ENCODE measurements around the gene CDH23. TPM values are rescaled to one million over a fixed set of nuclear protein-coding genes. Genes with fewer than 3 reads are reported as not detected.

The CDH23 gene
- total RNA-seq, 1 experiment from 2014 or later, result 0.02 TPM

DNA sequence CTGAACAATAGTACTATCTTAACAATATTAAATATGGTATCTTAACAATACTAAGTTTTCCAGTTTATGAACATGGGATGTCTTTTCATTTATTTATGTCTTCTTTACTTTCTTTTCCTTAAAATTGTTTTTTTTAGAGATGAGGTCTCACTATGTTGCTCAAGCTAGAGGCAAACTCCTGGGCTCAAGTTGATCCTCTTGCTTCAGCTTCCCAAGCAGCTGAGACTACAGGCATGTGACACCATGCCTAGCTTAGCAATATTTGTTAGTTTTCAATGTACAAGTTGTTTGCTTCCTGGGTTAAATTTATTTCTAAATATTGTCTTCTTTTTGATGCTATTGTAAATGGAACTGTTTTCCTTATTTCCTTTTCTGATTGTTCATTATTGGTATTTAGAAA lies 16.9 kb downstream of the CDH23 start:
- Histone ChIP-seq H3K4me3 (no peak overlapping the region), H3K27me3 (no peaks in the 10 kb centered on the region), H3K27ac (no peak overlapping the region), H3K9me3 (replicated peaks) (no peaks in the 10 kb centered on the region), H3K36me3 (no peaks in the 10 kb centered on the region), H3K4me1 (no peaks in the 10 kb centered on the region)
- no peak for DNase-seq

DNA sequence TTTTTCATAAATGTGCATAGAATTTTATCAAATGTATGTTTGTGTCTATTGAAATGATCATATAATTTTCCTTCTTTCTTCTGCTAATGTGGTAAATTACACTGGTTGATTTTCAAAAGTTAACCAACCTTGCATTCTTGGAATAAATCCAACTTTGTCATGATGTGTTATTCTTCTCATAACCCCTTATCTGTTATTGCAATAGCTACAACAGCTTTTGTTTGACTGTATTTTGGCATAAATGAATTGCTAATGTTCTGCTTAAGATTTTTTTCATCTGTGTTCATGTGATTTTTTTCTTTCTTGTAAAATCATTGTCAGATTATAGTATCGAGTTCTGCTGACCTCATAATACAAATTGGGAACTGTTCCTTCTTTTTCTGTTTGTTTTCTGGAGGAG lies 17.6 kb downstream of the CDH23 start:
- Histone ChIP-seq H3K4me3 (no peak overlapping the region), H3K27ac (no peak overlapping the region), H3K9me3 (replicated peaks) (no peaks in the 10 kb centered on the region), H3K27me3 (no peaks in the 10 kb centered on the region), H3K4me1 (no peaks in the 10 kb centered on the region), H3K36me3 (no peaks in the 10 kb centered on the region)
- no peak for DNase-seq

DNA sequence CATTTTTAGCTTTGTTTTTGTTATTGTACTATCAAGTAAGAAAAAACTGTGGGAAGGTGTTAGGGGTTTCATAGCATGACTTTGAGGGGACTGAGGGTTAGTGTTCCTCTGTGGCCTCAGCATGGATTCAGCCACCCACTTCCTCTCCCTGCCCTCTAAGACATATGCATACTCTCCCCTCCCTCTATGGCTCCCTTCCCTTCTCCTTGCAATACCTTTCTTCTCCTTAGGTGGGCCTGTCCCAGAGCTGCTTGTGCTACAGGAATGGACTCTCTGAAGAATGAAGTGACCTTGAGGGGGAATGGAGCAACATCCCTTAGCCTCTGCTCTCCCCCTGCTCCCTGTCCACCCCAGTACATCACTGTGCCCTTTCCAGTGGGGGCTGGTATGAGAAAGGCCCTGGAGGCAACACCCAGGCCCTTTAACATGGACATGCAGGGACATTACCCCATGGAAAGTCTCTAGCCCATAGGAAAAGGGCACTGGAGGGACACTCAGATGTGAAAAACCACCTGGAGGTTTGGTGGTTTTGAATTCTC lies 22.4 kb downstream of the CDH23 start:
- H3K27ac ChIP-seq, result no peak overlapping the region
- H3K4me1 ChIP-seq, result no peaks in the 10 kb centered on the region
- no peak for DNase-seq
- H3K27me3 ChIP-seq, result no peaks in the 10 kb centered on the region
- no peak overlapping the region for H3K4me3 ChIP-seq
- no peaks in the 10 kb centered on the region for H3K9me3 ChIP-seq (replicated peaks)
- H3K36me3 ChIP-seq, result no peaks in the 10 kb centered on the region

DNA sequence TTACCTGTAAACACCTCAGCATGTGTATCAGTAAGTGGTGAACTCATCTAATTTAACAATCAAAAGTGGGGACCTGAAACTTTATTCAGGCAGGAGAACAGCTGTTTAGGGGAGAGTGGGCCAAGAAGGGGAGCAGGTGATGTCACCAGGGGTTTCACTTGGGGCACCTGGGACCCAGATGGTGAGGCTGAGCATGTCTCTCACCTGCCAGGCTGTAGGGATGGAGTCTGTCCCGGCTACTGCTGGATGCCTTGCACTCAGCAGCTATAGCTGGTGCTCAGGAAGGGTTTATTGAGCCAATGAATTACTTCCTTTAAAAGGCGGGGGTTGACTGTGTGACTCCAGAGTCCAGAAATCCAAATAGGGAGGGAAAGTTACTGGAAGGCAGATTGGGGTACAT lies 23.0 kb downstream of the CDH23 start:
- H3K4me1 ChIP-seq, result no peaks in the 10 kb centered on the region
- no peaks in the 10 kb centered on the region for H3K9me3 ChIP-seq (replicated peaks)
- H3K27ac ChIP-seq, result no peak overlapping the region
- DNase-seq, result no peak
- H3K36me3 ChIP-seq, result no peaks in the 10 kb centered on the region
- H3K4me3 ChIP-seq, result no peak overlapping the region
- no peaks in the 10 kb centered on the region for H3K27me3 ChIP-seq

DNA sequence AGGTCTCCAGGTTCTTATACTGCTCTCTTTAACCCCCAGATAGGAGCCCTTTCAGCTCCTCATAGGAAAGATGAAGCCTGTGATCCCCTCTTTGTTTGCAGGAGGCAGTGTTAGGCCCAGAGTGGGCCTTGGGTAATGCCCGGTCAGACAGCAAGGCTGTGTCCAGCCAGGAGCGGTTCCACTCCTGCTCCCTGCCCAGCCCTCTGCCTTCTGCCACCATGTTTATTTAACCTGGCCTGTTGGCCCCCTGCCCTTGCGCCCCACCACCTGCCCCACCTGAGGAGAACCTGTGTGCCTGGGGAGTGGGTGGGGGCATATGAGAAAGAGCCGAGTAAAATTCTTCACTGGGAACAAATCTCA lies 24.3 kb downstream of the CDH23 start:
- Histone ChIP-seq H3K27ac (no peak overlapping the region), H3K4me1 (no peaks in the 10 kb centered on the region), H3K9me3 (replicated peaks) (no peaks in the 10 kb centered on the region), H3K4me3 (no peak overlapping the region), H3K36me3 (no peaks in the 10 kb centered on the region), H3K27me3 (no peaks in the 10 kb centered on the region)
- no peak for DNase-seq

DNA sequence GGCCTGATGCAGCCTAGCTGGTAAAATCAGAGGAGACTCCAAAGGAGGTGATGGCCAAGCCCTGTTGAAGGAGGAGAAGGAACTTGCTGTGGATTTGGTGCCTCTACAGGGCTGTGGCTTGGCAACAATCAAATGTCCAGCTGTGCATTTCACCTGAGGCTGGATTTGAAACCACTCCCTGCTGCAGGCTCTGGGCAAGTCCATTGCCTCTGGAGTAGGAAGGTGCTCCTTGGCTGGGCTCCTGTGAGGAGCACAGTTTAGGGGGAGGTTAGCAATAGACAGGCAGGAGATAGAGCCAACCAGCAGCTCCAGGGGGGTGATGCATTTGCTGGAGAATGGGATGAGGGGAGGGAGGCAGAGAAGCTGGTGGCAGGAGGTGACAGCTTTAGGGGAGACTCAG lies 26.5 kb downstream of the CDH23 start:
- no peaks in the 10 kb centered on the region for H3K4me1 ChIP-seq

DNA sequence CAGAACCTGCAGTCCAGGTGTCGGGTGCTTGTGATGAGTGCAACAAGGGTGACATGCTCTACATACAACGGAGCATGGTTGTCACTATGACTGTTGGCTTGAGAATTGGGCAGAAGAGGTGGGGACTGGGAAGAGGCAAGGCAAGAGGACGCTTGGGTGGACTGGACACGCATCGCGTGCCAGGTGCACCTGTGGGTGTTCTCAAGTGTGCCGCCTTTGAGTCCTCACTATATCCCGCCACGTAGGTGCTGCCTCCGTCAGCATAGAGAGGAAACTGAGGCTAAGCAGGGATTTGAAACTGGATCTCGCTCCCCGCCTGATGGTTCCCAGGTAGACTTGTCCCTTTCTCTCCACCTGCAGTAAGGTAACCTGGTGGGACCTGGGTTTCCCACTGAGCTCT lies 27.2 kb downstream of the CDH23 start:
- no peaks in the 10 kb centered on the region for H3K4me1 ChIP-seq
- H3K36me3 ChIP-seq, result no peaks in the 10 kb centered on the region
- no peaks in the 10 kb centered on the region for H3K9me3 ChIP-seq (replicated peaks)
- no peak overlapping the region for H3K4me3 ChIP-seq
- no peak overlapping the region for H3K27ac ChIP-seq
- H3K27me3 ChIP-seq, result no peaks in the 10 kb centered on the region
- DNase-seq, result no peak

More for the DNA sequence above, 26.5 kb downstream of the CDH23 start:
- H3K27ac ChIP-seq, result no peak overlapping the region
- H3K4me3 ChIP-seq, result no peak overlapping the region
- no peaks in the 10 kb centered on the region for H3K9me3 ChIP-seq (replicated peaks)
- no peaks in the 10 kb centered on the region for H3K36me3 ChIP-seq
- H3K27me3 ChIP-seq, result no peaks in the 10 kb centered on the region
- no peak for DNase-seq

DNA sequence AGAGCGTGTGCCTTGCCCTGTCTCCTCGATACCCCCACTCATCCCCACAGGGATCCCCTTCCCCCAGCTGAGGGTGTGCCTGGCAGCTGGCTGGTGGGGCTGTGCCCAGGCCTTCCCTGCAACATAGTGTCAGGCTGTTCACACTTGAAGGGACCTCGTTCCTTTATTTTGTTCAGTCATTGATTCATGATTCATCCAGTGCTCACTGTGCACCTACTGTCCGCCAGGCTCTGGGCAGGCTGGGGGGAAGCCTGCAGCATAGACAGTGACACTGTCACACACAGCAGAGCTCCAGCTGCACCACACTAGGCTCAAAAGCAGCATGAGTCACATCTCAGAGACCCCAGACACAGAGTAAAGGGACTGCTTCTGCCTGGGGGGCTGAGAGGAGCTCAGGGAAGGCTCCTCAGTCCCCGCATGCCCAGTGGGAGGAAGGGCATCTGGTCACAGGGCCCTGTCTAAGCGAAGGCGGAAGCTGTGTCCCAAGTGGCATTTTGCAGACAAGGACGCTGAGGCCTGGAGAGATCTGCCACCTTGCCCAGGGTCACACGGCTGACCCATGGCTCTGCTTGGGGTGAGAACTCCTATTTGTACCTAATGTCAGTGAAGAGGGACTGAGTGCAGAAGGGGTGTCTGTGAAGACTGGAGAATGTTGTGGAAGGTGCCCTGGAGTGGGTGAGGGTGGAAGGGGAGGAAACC lies 27.9 kb downstream of the CDH23 start:
- H3K4me3 ChIP-seq, result no peak overlapping the region
- DNase-seq, result no peak
- no peaks in the 10 kb centered on the region for H3K27me3 ChIP-seq
- no peaks in the 10 kb centered on the region for H3K36me3 ChIP-seq
- H3K9me3 ChIP-seq (replicated peaks), result no peaks in the 10 kb centered on the region
- no peak overlapping the region for H3K27ac ChIP-seq
- no peaks in the 10 kb centered on the region for H3K4me1 ChIP-seq

DNA sequence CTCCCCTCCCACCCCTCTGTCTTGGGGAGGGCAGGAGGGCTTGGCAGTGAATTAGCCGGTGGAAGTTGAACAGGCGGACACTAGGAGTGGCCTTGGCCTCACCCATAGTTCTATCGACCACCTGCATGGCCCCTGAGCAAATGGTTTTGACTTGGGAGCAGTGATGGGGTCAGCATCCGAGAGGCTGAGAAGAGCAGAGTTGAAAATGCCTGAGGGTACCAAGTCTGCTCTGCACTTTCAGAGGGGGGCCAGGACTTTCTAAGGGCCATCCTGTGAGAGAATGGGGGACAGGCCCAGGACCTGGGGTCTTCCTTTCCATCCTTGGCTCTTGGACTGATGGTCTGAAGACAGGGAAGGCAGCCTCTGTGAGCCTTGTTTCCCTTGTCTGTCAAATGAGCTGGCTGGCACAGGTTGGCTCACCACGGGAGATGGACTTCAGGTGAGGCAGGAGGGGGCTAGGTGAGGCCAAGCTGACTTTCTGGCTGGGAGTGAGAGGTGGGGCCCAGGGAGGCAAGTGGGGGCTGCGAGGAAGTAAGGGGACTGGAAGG lies 29.4 kb downstream of the CDH23 start:
- no peaks in the 10 kb centered on the region for H3K4me1 ChIP-seq
- H3K36me3 ChIP-seq, result no peaks in the 10 kb centered on the region
- no peak for DNase-seq
- no peak overlapping the region for H3K27ac ChIP-seq
- H3K9me3 ChIP-seq (replicated peaks), result no peaks in the 10 kb centered on the region
- no peak overlapping the region for H3K4me3 ChIP-seq
- H3K27me3 ChIP-seq, result no peaks in the 10 kb centered on the region

DNA sequence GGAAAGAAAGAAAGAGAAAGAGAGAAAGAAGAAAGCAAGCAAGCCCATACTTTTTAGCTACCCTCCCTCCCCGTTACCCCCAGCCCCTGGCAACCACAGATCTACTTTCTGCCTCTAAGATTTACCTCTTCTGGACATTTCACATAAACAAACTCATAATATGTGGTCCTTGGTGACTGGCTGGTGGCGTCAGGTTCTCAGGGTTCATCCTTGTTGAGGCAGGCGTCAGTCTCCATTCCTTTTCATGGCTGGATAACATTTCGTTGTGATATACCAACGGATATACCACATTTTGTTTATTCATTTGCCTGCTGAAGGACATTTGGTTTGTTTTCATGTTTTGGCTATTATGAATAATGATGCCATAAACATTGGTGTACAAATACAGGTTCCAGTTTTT lies 30.5 kb downstream of the CDH23 start:
- Histone ChIP-seq H3K27ac (no peak overlapping the region), H3K27me3 (no peaks in the 10 kb centered on the region), H3K36me3 (no peaks in the 10 kb centered on the region), H3K4me3 (no peak overlapping the region), H3K4me1 (no peaks in the 10 kb centered on the region), H3K9me3 (replicated peaks) (no peaks in the 10 kb centered on the region)
- DNase-seq, result no peak

DNA sequence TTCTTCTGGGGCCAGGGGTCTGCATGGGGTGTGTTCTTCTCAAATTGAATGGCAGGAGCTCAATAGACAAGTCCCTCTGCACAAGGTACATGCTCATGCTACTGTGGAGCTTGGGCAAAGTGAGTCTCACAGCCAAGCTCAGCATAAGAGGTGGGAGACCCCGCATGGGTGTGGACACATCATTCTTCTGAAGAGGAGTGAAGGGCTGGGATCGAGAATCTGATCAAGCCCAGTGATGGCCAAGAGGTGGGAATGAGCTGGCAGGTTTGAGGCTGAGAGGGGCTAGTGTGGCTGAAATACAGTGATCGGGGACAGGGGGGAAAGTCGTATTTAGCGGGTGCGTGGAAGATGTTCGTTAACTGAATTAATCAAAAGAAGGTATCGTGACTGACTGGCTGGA lies 32.6 kb downstream of the CDH23 start:
- H3K27me3 ChIP-seq, result no peaks in the 10 kb centered on the region
- no peak overlapping the region for H3K4me3 ChIP-seq
- H3K9me3 ChIP-seq (replicated peaks), result no peaks in the 10 kb centered on the region
- DNase-seq, result no peak
- no peaks in the 10 kb centered on the region for H3K4me1 ChIP-seq
- no peaks in the 10 kb centered on the region for H3K36me3 ChIP-seq
- no peak overlapping the region for H3K27ac ChIP-seq

DNA sequence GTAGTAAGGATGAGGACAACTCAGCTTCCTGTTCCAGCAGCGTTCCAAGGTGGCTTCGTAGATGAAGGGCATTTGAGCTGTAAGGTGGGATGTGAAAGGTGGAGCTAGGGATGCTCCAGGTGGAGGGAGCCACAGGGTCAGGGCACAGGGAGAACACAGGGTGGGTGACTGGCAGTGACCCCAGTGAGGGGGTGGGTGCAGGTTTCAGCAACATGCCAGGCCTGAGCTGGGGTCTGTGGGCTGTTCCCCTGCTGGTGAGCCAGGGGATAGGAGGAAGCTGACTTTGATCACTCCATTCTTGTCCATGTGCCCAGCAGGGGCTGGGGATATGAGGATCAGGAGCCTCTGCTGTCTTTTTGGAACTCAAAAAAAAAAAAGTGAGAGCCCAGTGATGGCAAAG lies 33.2 kb downstream of the CDH23 start:
- no peaks in the 10 kb centered on the region for H3K9me3 ChIP-seq (replicated peaks)
- no peak overlapping the region for H3K27ac ChIP-seq
- no peaks in the 10 kb centered on the region for H3K4me1 ChIP-seq
- no peak overlapping the region for H3K4me3 ChIP-seq
- no peaks in the 10 kb centered on the region for H3K27me3 ChIP-seq
- DNase-seq, result no peak
- no peaks in the 10 kb centered on the region for H3K36me3 ChIP-seq

DNA sequence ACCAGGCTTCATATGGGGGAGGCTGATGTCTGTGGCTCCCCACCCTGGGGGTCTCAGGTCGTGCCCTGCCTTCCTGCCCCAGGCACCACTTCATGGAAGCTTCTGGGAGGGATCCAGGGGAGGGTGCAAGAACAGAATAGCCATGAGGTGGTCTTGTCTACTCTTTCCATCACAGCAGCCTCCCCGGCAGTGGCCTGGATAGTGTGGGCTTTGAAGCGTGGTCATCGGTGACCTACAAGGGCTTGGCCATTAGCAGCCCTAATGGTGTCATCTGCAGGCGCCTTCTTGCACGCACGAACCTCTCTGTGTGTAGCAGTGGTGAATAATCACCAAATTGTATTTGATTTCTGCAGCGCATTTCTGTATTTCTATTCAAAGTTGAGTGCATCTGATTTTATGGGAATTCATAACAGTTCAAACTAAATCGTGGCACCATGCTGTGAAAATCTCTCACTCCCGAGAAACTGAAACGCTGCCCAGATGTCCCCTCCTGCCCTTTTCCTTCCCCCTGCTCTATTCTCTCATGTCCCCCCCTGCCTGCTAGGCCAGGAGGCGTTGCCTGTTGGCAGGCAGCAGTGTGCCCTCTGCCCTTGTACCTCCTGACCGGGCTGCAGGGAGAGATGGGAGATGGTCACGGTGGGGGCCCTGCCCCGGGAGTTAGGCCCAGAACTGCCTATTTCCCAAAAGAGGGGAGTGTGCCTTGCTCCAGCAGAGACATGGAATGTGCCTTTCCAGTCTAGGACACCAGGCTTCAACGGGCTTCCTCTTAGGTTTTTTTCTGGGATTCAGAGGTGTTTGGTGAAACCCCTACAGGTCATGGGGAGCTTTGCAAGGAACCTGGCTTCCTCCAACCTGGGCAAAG lies 34.8 kb downstream of the CDH23 start:
- no peak overlapping the region for H3K4me3 ChIP-seq
- H3K27ac ChIP-seq, result no peak overlapping the region
- no peak for DNase-seq
- H3K36me3 ChIP-seq, result no peaks in the 10 kb centered on the region
- no peaks in the 10 kb centered on the region for H3K4me1 ChIP-seq
- H3K9me3 ChIP-seq (replicated peaks), result no peaks in the 10 kb centered on the region
- no peaks in the 10 kb centered on the region for H3K27me3 ChIP-seq

DNA sequence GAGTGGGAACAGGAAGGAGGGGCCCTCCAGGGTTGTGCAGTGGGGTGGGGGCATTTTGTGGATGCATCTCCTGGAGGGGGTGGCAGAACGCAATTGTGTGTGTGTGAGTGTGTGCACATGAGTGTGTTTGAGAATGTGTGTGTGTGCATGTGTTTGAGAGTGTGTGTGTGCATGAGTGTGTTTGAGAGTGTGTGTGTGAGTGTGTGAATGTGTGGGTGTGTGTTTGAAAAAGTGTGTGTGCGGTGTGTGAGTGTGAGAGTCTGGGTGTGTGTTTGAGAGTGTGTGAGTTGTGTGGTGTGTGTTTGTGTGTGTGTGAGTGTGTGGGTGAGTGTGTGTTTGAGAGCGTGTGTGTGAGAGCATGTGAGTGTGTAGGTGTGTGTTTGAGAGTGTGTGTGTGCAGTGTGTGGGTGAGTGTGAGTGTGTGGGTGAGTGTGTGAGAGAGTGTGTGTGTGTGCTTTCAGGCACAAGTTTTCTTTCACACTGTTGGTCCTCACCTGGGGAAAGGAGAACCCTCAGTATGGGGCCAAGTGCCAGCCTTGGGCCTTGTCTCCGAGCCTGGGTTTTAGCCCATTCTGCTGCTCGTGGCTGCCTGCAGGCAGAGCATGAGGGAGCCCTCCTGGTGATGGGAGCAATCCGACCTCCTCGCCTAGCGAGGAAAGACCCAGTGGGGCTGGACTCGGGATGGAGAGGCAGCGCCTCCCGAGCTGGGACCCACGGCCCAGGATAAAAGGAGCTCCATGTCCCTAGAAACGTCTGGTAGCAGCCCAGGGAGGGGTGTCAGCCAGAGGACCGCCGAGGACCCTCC lies 35.6 kb downstream of the CDH23 start:
- Histone ChIP-seq H3K4me3 (no peak overlapping the region), H3K4me1 (no peaks in the 10 kb centered on the region), H3K27ac (no peak overlapping the region), H3K27me3 (no peaks in the 10 kb centered on the region), H3K36me3 (no peaks in the 10 kb centered on the region), H3K9me3 (replicated peaks) (no peaks in the 10 kb centered on the region)
- DNase-seq, result no peak
